ENCODE results near the gene SHROOM3.
A peak's percentile ranks its signal among the peaks of the same experiment; 100 is the strongest.
"Not testable (repeated sequence)": the region's sequence is repeated elsewhere in the genome, so short reads cannot be mapped to it uniquely, and the experiment has no call there.

The SHROOM3 gene

DNA sequence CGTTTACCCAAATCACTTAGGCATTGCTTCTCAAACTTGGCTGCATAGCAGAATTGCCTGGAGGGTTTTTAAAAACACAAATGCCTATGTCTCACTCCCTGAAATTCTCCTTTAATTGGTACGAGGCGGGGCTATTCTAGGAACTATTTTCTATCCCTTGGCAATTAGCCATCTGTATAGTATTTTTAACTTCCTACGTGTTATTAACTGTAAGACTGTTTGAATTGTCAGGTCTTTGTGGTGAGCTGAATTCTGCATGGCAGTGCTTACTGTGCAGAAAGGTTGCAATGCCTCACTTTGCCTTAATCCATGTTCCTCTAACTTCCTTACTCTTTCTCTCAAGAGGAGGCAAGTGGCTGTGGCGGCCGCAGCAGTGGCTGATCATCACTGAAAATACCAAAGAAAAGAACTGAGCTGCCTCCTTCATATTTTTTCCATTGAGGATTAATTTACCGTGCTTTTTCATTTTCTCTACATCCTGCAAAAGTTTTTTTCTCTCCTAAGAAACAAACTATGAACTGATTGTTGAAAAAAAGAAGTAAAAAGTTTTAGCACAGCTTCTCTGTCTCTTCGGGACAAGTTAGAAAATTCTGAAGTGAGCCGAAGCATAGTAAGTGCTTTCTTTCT, at the start of gene SHROOM3:
TSS of gene SHROOM3 (plus strand) at position 329 of the 627 bp plus-strand sequence. CDS start 824 bp downstream, outside the sequence.
- DNase-seq (ENCODE audit: low spot score), result no peak

- no peak for DNase-seq (ENCODE audit: low spot score)
Observed at GRCh38 chr4:76385974-76386373, 49.1 kb upstream of the SHROOM3 start.

DNA sequence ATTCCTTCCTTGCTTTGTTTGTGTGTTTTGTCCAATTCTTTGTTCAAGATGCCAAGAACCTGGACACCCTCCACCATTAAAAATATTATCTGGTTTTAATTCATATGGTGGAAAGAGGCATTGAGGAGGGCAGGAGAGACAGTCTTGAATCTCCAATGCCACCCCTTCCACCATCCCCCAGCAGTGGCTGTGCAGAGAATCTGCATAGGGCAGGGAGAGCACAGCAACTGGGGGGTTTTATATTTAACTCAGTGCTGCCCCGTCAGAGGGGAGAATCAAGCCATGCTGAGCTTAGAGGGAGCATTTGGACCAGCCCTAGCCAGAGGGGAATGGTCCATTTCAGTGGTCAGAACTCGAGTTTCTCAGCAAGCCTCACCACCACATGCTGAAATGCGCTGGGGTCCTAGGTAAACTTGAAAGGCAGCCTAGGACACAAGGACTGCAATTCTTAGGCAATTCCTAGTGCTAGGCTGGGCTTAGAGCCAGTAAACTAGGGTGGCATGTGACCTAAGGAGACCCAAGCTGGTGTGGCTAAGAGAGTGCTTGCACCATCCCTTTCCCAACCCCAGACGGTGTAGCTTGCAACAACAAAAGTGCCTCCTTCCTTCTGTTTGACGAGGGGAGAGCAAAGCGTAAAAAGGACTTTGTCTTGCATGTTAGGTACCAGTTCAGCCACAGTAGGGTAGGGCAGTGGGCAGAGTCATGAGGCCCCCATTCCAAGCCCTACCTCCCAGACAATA, 48.3 kb upstream of the SHROOM3 start:
- DNase-seq (ENCODE audit: low spot score), result no peak

GRCh38 chr4:76388160-76388908, 46.7 kb upstream of the SHROOM3 start:
- no peak for DNase-seq (ENCODE audit: low spot score)

GRCh38 chr4:76401654-76402053, 33.4 kb upstream of the SHROOM3 start:
- DNase-seq (ENCODE audit: low spot score), result no peak

DNA sequence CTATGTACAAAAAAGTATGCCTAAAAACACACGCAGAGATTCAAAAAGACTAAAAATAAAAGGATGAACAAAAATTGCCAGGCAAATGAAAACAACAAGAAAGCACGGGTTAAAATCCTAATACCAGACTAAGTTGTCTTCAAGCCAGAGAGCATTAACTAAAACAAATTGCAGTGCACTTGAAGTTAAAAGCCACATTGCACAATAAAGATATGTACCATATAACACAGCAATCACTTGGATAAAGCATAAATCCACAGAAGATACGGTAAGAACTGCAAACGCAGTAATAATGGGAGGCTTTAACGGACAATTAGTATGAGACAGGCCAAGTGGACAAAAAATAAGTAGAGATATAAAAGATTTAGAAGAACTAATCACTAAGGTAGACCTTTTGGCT, 28.9 kb upstream of the SHROOM3 start:
- DNase-seq (ENCODE audit: low spot score), result no peak

- no peak for DNase-seq (ENCODE audit: low spot score)
Observed at GRCh38 chr4:76407440-76408119, 27.4 kb upstream of the SHROOM3 start.

GRCh38 chr4:76410636-76411035, 24.4 kb upstream of the SHROOM3 start:
- no peak for DNase-seq (ENCODE audit: low spot score)

DNA sequence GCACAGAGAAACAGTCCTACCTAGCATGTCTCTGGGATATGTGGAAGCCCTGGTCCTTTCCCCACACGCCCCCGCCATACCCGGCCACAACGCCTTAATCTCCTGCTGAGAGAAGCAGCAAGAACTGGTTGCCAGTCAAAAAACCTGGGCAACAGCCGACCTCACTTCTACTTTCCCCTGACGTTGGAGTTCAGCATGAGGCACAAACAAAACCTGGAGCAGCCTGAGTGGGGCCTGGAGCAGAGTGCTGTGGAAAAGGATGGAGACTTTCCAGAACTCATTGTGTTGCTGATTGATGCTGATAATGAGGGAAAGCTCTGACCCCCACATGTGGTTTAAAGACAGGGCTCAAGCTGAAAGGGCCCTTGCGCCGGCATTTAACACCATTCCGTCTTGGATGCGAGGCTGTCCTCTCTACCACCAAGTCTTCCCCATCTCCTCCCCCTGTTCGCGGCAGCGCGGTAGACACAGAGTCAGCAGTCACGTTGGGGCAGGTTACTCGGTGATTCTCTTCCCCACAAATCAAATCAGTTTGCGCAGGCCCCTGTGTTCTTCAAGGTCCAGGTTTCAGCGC, 14.8 kb upstream of the SHROOM3 start:
- DNase-seq (ENCODE audit: low spot score), result no peak

DNA sequence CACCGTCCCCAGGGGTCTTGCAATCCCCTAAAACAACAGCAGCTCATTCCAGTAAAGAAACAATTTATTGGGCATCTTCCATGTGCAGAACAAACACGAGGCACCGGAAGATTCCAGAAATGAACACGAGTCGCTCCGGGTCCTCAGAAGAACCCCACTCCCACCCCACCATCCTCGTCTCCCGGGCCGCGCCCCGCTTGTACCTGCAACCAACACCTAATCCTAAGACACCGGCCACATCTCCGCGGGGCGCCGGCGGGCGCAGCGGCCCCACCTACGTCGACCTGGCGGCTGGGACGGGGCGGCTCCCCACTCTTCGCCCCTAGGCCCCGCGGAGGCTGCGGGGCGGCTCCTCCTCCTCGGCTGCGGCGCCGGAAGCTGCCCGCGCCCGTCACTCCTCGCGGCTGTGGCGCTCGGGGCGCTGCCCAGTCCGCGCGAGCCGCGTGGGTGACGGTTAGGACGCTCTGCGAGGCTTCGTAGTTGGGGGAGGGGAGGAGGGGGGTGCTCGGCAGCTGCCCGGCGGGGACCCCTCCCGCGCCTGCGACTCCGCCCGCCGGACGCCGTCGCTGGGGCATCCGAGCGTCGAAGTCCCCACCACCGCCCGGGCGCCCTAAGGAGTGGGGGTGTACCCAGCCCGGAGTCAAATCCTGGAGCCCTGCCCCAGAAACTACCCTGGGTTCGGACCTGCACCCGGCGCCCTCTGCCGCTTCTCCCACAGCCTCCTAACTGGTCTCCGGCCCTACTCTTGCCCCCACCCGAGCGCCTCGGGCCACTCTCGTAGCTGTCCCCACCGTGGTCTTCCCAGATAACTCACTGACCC, 14.1 kb upstream of the SHROOM3 start, which contains the start of gene CCDC158:
TSS of gene CCDC158 (minus strand) at position 380 of the 820 bp plus-strand sequence. CDS start 17,934 bp downstream, outside the sequence.
- DNase-seq (ENCODE audit: low spot score), result peak; percentile 58

- not testable (repeated sequence) for DNase-seq (ENCODE audit: low spot score)
Observed at GRCh38 chr4:76423159-76423558, 11.9 kb upstream of the SHROOM3 start.

GRCh38 chr4:76426272-76426671, 8.8 kb upstream of the SHROOM3 start:
- no peak for DNase-seq (ENCODE audit: low spot score)

GRCh38 chr4:76429636-76430035, 5.4 kb upstream of the SHROOM3 start:
- DNase-seq (ENCODE audit: low spot score), result no peak

DNA sequence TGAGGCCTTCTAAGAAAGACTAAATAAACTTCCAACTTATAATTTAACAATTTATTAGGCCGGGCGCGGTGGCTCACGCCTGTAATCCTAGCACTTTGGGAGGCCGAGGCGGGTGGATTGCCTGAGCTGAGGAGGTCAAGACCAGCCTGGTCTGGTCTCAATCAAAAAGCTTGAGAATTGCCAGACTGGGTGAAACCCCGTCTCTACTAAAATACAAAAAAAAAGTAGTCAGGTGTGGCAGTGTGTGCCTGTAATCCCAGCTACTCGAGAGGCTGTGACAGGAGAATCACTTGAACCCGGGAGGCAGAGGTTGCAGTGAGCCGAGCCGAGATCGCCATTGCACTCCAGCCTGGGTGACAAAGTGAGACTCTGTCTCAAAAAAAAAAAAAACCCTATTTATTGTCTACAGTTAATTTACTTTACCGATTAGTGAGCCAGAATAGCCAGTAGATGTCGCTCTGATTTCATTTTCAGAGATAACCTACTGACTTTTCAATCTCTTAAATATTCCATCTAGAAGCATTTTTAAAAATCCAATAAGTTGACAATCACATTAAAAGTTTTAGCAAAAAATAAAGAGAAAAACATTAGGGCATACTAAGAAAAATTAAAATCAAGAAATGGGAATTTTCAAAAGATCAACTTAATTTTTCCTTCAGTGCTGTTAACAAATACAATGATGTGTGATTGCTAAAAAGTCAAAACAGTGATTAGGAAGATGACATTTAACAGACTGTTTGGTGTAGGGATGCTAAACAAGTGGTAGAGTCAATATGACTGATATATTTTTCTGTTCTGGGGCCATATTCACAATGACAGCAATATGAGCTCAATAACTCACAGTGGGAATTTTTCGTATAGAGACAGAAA, 4.3 kb upstream of the SHROOM3 start:
- peak; percentile 58 for DNase-seq (ENCODE audit: low spot score)

DNA sequence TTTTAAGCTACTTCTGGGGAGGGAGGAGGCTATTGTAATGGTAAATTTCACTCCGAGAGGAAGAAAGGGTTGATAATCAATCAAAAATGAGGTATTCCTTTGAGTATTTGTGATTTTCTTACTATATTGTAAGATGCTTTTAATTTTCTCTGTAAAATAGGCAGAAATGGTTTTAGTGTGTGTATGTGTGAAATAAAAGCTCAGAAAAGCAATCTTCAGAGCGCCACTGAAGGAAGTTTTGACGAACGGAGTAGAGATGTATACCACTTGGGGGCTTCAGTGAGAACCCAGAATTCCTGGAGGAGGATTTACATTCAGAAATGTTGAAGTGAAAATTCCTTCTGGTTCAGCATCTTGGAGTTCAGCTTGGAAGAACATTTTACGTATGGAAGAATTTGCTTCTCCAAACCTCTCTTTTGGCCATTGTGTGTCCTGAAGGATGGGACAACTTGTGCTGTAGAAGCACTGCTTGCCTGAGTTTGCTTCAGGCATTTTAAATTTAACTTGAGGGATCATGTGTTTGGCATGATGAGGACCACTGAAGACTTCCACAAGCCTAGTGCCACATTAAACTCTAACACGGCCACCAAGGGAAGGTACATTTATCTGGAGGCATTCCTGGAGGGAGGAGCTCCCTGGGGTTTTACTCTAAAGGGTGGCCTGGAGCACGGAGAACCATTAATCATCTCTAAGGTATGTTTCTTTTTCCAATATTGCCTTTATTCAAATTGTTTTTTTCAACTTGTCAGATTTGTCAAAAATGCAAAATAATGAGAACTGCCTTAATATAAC, 695 bp downstream of the SHROOM3 start:
- no peak for DNase-seq (ENCODE audit: low spot score)

DNA sequence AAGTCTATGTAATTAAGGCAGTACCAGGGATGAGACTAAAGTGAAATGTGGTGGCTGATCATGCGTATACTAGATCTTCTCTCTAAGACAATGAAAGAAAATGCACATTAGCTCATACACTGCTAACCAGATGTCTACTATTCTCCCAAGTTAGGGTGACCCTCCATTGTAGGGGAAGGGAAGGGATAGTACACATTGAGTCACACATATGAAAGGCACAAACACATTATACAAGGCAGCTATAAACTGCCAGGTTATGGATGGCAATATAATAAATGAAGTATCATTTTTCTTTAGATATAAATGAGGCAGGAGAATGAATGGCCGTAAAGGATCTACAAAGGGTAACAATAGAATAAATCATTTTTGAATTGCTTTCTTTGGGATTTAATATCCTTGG, 4.5 kb downstream of the SHROOM3 start:
- DNase-seq (ENCODE audit: low spot score), result no peak

GRCh38 chr4:76441881-76442280, 6.9 kb downstream of the SHROOM3 start:
- no peak for DNase-seq (ENCODE audit: low spot score)

DNA sequence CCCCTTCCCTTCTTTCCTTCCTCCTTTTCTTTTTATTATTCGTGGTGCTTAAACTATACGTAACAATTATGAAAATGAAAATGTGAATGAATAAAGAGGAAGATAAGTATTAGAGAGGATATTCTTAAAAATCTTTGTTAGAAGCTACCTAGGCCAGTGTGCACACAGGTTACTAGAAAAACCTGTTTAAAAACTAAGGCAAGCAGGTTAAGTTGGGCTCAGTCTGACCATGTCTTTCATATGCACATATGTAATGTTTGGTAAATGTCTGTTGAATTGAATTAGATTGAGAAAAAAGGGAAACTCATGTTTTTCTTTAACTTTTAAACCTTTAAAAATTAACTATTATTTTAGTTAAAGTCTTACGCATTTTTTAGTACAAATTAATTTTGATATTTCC, 7.8 kb downstream of the SHROOM3 start:
- no peak for DNase-seq (ENCODE audit: low spot score)

GRCh38 chr4:76443376-76443775, 8.3 kb downstream of the SHROOM3 start:
- no peak for DNase-seq (ENCODE audit: low spot score)
